IPS-18a (cell line): Measurements from ENCODE around the gene CCER1.

Experiments
- H3K27ac ChIP-seq: one replicate; pipeline ENCODE4 v1.5.1; 2013; ENCODE audit warnings: low read length
- H3K27me3 ChIP-seq: one replicate; pipeline ENCODE4 v1.6.1; 2013; ENCODE audit warnings: mild to moderate bottlenecking, low read length; ENCODE audit not compliant: control insufficient read depth, insufficient read depth
- H3K36me3 ChIP-seq: one replicate; pipeline ENCODE4 v1.6.1; 2013; ENCODE audit warnings: low read depth, low read length; ENCODE audit not compliant: control insufficient read depth
- H3K4me1 ChIP-seq: one replicate; pipeline ENCODE4 v1.6.1; 2013; ENCODE audit warnings: low read depth, low read length; ENCODE audit not compliant: control insufficient read depth
- H3K4me3 ChIP-seq: one replicate; pipeline ENCODE4 v1.5.1; 2013; ENCODE audit warnings: low read length
- H3K9ac ChIP-seq: one replicate; pipeline ENCODE4 v1.6.1; 2013; ENCODE audit warnings: mild to moderate bottlenecking, low read length, moderate library complexity
- H3K9me3 ChIP-seq: one replicate; pipeline ENCODE4 v1.6.1; 2013; ENCODE audit warnings: low read depth, low read length; ENCODE audit not compliant: control insufficient read depth

The CCER1 gene

GRCh38 chr12:90916516-90916915 lies 38.5 kb downstream of the CCER1 start:
- no peak overlapping the region for H3K27ac ChIP-seq
- H3K4me1 ChIP-seq: no peaks in the 10 kb centered on the region
- no peaks in the 10 kb centered on the region for H3K9me3 ChIP-seq
- H3K4me3 ChIP-seq: no peak overlapping the region
- H3K36me3 ChIP-seq: no peaks in the 10 kb centered on the region
- H3K9ac ChIP-seq: no peak overlapping the region
- H3K27me3 ChIP-seq: no peaks in the 10 kb centered on the region

GRCh38 chr12:90915353-90915752 lies 39.6 kb downstream of the CCER1 start:
- Histone ChIP-seq H3K36me3 (no peaks in the 10 kb centered on the region), H3K4me3 (no peak overlapping the region), H3K27ac (no peak overlapping the region), H3K4me1 (no peaks in the 10 kb centered on the region), H3K9ac (no peak overlapping the region), H3K9me3 (no peaks in the 10 kb centered on the region), H3K27me3 (no peaks in the 10 kb centered on the region)

GRCh38 chr12:90910958-90911357 lies 44.0 kb downstream of the CCER1 start:
- no peaks in the 10 kb centered on the region for H3K9me3 ChIP-seq
- no peak overlapping the region for H3K27ac ChIP-seq
- no peak overlapping the region for H3K4me3 ChIP-seq
- no peaks in the 10 kb centered on the region for H3K36me3 ChIP-seq
- no peaks in the 10 kb centered on the region for H3K27me3 ChIP-seq
- no peaks in the 10 kb centered on the region for H3K4me1 ChIP-seq
- H3K9ac ChIP-seq: no peak overlapping the region

- no peak overlapping the region for H3K27ac ChIP-seq
- no peaks in the 10 kb centered on the region for H3K27me3 ChIP-seq
- H3K36me3 ChIP-seq: no peaks in the 10 kb centered on the region
- H3K9ac ChIP-seq: no peak overlapping the region
- H3K4me3 ChIP-seq: no peak overlapping the region
- no peaks in the 10 kb centered on the region for H3K4me1 ChIP-seq
- H3K9me3 ChIP-seq: no peaks in the 10 kb centered on the region
These were observed 45.8 kb downstream of the CCER1 start for GRCh38 chr12:90909069-90909770.

- Histone ChIP-seq H3K27me3 (no peaks in the 10 kb centered on the region), H3K27ac (no peak overlapping the region), H3K9me3 (no peaks in the 10 kb centered on the region), H3K36me3 (no peaks in the 10 kb centered on the region), H3K9ac (no peak overlapping the region), H3K4me1 (no peaks in the 10 kb centered on the region), H3K4me3 (no peak overlapping the region)
These were observed 46.5 kb downstream of the CCER1 start for GRCh38 chr12:90908465-90908864.

GRCh38 chr12:90905691-90906370 lies 49.1 kb downstream of the CCER1 start:
- Histone ChIP-seq H3K27me3 (no peaks in the 10 kb centered on the region), H3K9me3 (no peaks in the 10 kb centered on the region), H3K4me3 (no peak overlapping the region), H3K27ac (no peak overlapping the region), H3K36me3 (no peaks in the 10 kb centered on the region), H3K4me1 (no peaks in the 10 kb centered on the region), H3K9ac (no peak overlapping the region)

GRCh38 chr12:90902596-90902995 lies 52.4 kb downstream of the CCER1 start:
- H3K4me3 ChIP-seq: no peak overlapping the region
- no peak overlapping the region for H3K27ac ChIP-seq
- no peaks in the 10 kb centered on the region for H3K27me3 ChIP-seq
- no peaks in the 10 kb centered on the region for H3K9me3 ChIP-seq
- no peak overlapping the region for H3K9ac ChIP-seq
- no peaks in the 10 kb centered on the region for H3K4me1 ChIP-seq
- H3K36me3 ChIP-seq: no peaks in the 10 kb centered on the region
